GM12865 (cell line): ENCODE measurements around the gene RTP3.

Source experiments
- DNase-seq: peaks from one replicate; pipeline ENCODE4 v3.0.0; 2010; ENCODE audit warnings: low read depth
- H3K4me3 ChIP-seq: 2 replicates; pipeline ENCODE4 v1.5.1; 2011; ENCODE audit warnings: mild to moderate bottlenecking, low read depth, low read length, control low read depth
- CTCF ChIP-seq: IDR thresholded peaks from 2 replicates; pipeline ENCODE4 v1.5.1; 2011; ENCODE audit warnings: low read length, control low read depth, low read depth, inconsistent platforms; ENCODE audit not compliant: insufficient read depth; ENCODE audit errors: missing control alignments

RTP3 gene

GRCh38 chr3:46463868-46464241 lies 33.9 kb upstream of the RTP3 start:
- no peak overlapping the region for H3K4me3 ChIP-seq
- TF ChIP-seq CTCF: no peak
- no peak for DNase-seq

GRCh38 chr3:46464326-46465195 lies 33.2 kb upstream of the RTP3 start, which contains the start of gene LTF:
Gene LTF (minus strand): TSS chr3:46464905. CDS start chr3:46464867, 38 bp downstream.
- H3K4me3 ChIP-seq: no peak within 1 kb of the TSS
- no peak for DNase-seq
- no peak for TF ChIP-seq CTCF

DNA sequence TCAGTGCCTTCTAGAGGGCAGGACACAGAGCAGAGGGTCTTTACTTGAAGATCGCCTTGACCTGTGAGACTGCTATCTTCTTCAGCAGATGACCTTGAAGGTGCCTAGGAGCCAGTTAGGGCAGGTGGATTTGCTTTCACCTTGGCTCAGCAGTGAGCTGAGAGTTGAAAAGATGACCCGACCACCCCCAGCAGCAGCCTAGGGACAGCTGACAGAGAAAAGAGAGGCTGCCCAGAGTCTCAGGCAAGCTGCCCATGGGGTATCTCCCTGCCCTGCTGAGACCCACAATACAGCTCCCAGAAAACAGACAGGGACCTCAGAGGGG lies 32.6 kb upstream of the RTP3 start:
- DNase-seq: no peak
- no peak overlapping the region for H3K4me3 ChIP-seq
- TF ChIP-seq CTCF: no peak

DNA sequence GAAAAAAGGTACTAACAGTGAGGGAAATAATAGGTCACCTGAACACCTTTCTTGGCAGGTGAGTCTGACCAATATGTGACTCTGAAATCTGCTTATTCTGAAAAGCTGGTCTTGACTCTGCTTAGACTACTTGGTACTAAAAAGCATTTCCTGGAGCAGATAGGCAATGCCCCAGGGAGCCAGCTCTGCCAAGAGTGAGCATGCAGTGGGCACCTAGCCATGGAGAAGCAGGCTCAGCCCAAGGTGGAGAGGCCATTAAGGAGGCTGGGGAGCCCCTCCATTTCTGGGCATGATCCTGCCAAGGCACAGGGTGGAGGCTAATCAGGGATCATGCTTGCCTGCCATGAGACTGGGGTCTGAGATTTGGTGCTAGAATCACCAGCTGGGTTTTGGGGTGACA lies 31.5 kb upstream of the RTP3 start:
- TF ChIP-seq CTCF: no peak
- DNase-seq: no peak
- no peak overlapping the region for H3K4me3 ChIP-seq

GRCh38 chr3:46466871-46467403 lies 30.8 kb upstream of the RTP3 start:
- TF ChIP-seq CTCF: no peak

DNA sequence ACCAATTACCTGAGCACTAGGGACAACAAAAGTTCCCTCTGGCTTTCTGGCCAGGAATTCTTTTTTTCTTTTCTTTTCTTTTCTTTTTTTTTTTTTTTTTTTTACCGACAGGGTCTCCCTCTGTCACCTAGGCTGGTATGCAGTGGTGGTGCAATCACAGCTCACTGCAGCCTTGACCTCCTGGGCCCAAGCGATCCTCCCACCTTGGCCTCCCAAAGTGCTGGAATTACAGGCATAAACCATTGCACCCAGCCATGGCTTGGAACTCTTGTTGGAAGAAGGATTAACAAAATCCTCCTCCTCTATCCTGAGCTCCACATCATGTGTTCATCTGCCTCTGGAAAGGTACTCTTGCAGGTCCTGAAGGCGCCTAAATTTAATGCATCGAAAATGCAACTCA lies 30.2 kb upstream of the RTP3 start:
- TF ChIP-seq CTCF: no peak
- no peak for DNase-seq

More at GRCh38 chr3:46466871-46467403, 30.8 kb upstream of the RTP3 start:
- no peak overlapping the region for H3K4me3 ChIP-seq
- DNase-seq: no peak

More for the DNA sequence above, 30.2 kb upstream of the RTP3 start:
- no peak overlapping the region for H3K4me3 ChIP-seq
